ENCODE results near the gene LYZL1. TPM values are rescaled to one million over a fixed set of nuclear protein-coding genes. Genes with fewer than 3 reads are reported as not detected.

LYZL1 gene
- total RNA-seq, 3 donors from 2014 or later = not detected

- intact Hi-C loops (cut with DNase I, micrococcal nuclease) = no loop called here
Measured at GRCh38 chr10:29323367-29323766, 34.5 kb downstream of the LYZL1 start.

DNA sequence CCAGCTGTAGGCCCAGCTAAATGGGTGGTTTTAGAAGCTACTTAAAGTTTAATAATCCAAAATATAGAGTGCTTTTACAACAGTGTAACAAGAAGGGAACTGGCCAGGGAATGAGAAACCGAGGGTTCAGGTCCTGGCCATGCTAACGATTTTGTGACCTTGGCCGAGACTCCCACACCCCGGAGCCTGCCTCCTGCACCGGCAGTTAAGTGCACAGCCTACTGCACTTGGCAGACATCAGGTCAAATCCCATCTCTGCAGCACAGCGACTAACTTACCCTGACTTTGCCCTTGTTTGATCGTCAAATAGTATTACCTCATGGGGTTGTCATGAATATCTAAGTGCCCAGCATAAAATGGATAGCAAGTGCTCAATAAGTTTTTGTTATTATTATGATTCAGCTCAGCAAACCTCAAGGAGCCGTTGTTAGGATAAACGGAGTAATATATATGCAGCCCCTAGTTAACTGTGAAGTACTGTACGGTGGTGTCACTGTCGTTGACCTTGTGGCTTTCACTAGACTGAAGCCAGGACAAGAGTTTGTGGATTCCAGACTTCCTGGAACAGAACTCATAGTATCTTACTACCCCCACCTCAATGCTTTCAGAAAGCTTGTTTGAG, 35.5 kb downstream of the LYZL1 start:
- Histone ChIP-seq H3K4me3 (no peak overlapping the region), H3K36me3 (ENCODE audit: low read depth) (no peaks in the 10 kb centered on the region), H3K9me3 (no peaks in the 10 kb centered on the region), H3K4me1 (ENCODE audit: low read depth) (no peaks in the 10 kb centered on the region)
- intact Hi-C loops (cut with DNase I, micrococcal nuclease) = no loop called here
- no peak for TF ChIP-seq CTCF (IDR thresholded peaks at IDR 0.05)
- no peak for DNase-seq
- ATAC-seq = no peak

More at GRCh38 chr10:29323367-29323766, 34.5 kb downstream of the LYZL1 start:
- no peak for DNase-seq
- Histone ChIP-seq H3K9me3 (no peaks in the 10 kb centered on the region), H3K4me3 (no peak overlapping the region), H3K36me3 (ENCODE audit: low read depth) (no peaks in the 10 kb centered on the region), H3K4me1 (ENCODE audit: low read depth) (no peaks in the 10 kb centered on the region)
- ATAC-seq = no peak
- no peak for TF ChIP-seq CTCF (IDR thresholded peaks at IDR 0.05)

GRCh38 chr10:29326299-29326698, 37.4 kb downstream of the LYZL1 start:
- Histone ChIP-seq H3K4me1 (ENCODE audit: low read depth) (no peaks in the 10 kb centered on the region), H3K36me3 (ENCODE audit: low read depth) (no peaks in the 10 kb centered on the region), H3K4me3 (no peak overlapping the region), H3K9me3 (no peaks in the 10 kb centered on the region)
- TF ChIP-seq CTCF (IDR thresholded peaks at IDR 0.05) = no peak
- DNase-seq = no peak
- intact Hi-C loops (cut with DNase I, micrococcal nuclease) = no loop called here
- no peak for ATAC-seq

DNA sequence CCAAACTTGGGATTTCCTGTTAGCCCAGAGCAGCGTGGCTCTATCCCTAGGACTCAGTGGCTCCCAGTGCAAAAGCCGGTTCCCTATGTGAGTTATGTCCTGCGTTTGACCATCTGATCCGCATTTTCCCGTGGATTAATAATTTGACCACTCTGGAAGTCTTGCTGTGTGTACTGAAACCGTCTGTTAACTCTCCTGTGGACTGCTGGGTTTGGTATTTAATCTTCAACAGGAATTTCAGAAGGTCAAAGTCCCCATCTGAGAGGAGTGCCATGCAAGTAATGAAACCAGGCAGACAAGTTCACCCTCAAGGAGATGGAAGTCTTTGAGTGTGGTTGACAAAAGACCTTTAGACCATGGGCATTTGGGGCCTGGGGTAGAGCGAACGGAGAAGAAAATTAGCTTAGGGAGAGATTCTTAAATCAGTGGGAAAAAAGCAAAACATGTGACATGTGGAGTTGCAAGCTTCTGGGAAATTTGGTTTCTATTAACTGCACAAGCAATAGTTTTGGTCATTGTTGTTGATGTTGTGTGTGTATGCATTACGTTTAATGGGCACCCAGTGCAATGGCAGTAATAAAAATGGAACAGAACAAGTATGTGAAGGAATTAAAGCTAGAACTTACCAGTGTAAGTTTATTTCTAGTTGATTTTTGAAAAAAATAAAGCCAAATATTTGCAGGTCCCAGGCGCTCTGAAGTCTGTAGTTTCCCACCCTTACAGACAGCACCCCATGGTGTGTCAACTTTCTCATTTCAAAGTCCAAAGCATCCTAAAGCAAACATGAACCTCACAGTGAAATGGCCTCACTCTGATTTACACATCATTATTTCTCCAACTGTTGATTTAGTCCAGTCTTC, 38.2 kb downstream of the LYZL1 start:
- H3K9me3 ChIP-seq = no peaks in the 10 kb centered on the region
- TF ChIP-seq CTCF (IDR thresholded peaks at IDR 0.05) = no peak
- intact Hi-C loops (cut with DNase I, micrococcal nuclease) = no loop called here
- DNase-seq = no peak
- ATAC-seq = no peak
- no peak overlapping the region for H3K4me3 ChIP-seq
- no peaks in the 10 kb centered on the region for H3K36me3 ChIP-seq (ENCODE audit: low read depth)
- no peaks in the 10 kb centered on the region for H3K4me1 ChIP-seq (ENCODE audit: low read depth)

DNA sequence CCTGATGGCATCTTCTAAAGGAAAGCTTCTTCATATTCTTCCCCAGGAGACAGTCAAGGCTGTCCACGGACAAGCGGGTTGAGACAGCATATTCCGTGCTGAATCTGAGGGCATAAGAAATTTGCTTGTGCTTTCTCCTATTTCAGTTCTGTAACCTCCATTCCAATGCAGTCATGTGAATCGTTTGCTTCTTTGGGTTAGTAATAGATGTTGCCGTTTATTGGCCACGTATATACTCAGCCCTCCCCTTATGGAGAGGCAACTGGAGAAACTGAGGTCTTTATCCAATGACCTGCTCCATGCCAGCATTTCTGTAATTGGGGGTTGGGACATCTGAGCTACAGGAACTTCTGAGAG, 38.9 kb downstream of the LYZL1 start:
- no peaks in the 10 kb centered on the region for H3K9me3 ChIP-seq
- no peak overlapping the region for H3K4me3 ChIP-seq
- H3K36me3 ChIP-seq (ENCODE audit: low read depth) = no peaks in the 10 kb centered on the region
- TF ChIP-seq CTCF (IDR thresholded peaks at IDR 0.05) = no peak
- no peaks in the 10 kb centered on the region for H3K4me1 ChIP-seq (ENCODE audit: low read depth)
- intact Hi-C loops (cut with DNase I, micrococcal nuclease) = no loop called here
- ATAC-seq = no peak
- no peak for DNase-seq

All from mucosa of descending colon (tissue), 3 donors.